Measurements from ENCODE around the gene HERC2.
"Not testable (repeated sequence)": the region's sequence is repeated elsewhere in the genome, so short reads cannot be mapped to it uniquely, and the experiment has no call there.

The HERC2 gene

GRCh38 chr15:28219116-28219515, 102.9 kb downstream of the HERC2 start:
- DNase-seq = no peak

- not testable (repeated sequence) for DNase-seq
Measured at GRCh38 chr15:28216946-28217546, 104.9 kb downstream of the HERC2 start.

GRCh38 chr15:28215521-28215920, 106.5 kb downstream of the HERC2 start:
- not testable (repeated sequence) for DNase-seq

- DNase-seq = not testable (repeated sequence)
Measured at GRCh38 chr15:28214006-28214790, 107.8 kb downstream of the HERC2 start.

- not testable (repeated sequence) for DNase-seq
Measured at GRCh38 chr15:28213393-28213792, 108.6 kb downstream of the HERC2 start.

- DNase-seq = no peak
Measured at GRCh38 chr15:28208583-28208982, 113.4 kb downstream of the HERC2 start.

GRCh38 chr15:28205640-28206039, 116.3 kb downstream of the HERC2 start:
- not testable (repeated sequence) for DNase-seq

- not testable (repeated sequence) for DNase-seq
Measured at GRCh38 chr15:28203055-28203828, 118.7 kb downstream of the HERC2 start.

- DNase-seq = not testable (repeated sequence)
Measured at GRCh38 chr15:28202124-28202523, 119.9 kb downstream of the HERC2 start.

GRCh38 chr15:28198215-28198614, 123.8 kb downstream of the HERC2 start:
- not testable (repeated sequence) for DNase-seq

GRCh38 chr15:28197694-28198093, 124.3 kb downstream of the HERC2 start:
- not testable (repeated sequence) for DNase-seq

- not testable (repeated sequence) for DNase-seq
Measured at GRCh38 chr15:28196581-28196980, 125.4 kb downstream of the HERC2 start.

GRCh38 chr15:28192772-28193171, 129.2 kb downstream of the HERC2 start:
- DNase-seq = no peak

- DNase-seq = no peak
Measured at GRCh38 chr15:28191832-28192231, 130.1 kb downstream of the HERC2 start.

- no peak for DNase-seq
Measured at GRCh38 chr15:28190391-28191174, 131.4 kb downstream of the HERC2 start.

- no peak for DNase-seq
Measured at GRCh38 chr15:28185148-28185895, 136.7 kb downstream of the HERC2 start.

- no peak for DNase-seq
Measured at GRCh38 chr15:28184166-28184565, 137.8 kb downstream of the HERC2 start.

GRCh38 chr15:28182731-28183130, 139.2 kb downstream of the HERC2 start:
- no peak for DNase-seq

- DNase-seq = no peak
Measured at GRCh38 chr15:28182216-28182615, 139.8 kb downstream of the HERC2 start.

GRCh38 chr15:28181366-28181765, 140.6 kb downstream of the HERC2 start:
- DNase-seq = no peak

GRCh38 chr15:28179270-28179669, 142.7 kb downstream of the HERC2 start:
- DNase-seq = no peak

GRCh38 chr15:28178727-28179126, 143.3 kb downstream of the HERC2 start:
- no peak for DNase-seq

All from cortex of kidney (tissue), 1 donor.